GM13976 (cell line): ENCODE data around the gene C8G.

Experiments
- DNase-seq: peaks from one replicate; pipeline ENCODE4 v3.0.0; 2012; ENCODE audit warnings: low spot score
- in situ Hi-C: fragments of 300-500 bp; cut with MboI; formaldehyde crosslinking; loops from one replicate; pipeline ENCODE4 v1.12.0; 2022; ENCODE audit warnings: low sequenced_read_pairs, mixed read lengths, inconsistent platforms; ENCODE audit not compliant: unreplicated experiment
- TF ChIP-seq, protein P1 (sequence below): IDR thresholded peaks from 2 replicates; pipeline ENCODE4 v1.5.1; 2012; ENCODE audit warnings: borderline replicate concordance, mild to moderate bottlenecking; ENCODE audit not compliant: insufficient read depth; ENCODE audit errors: extremely low read depth, missing control alignments, control extremely low read depth

C8G gene

DNA sequence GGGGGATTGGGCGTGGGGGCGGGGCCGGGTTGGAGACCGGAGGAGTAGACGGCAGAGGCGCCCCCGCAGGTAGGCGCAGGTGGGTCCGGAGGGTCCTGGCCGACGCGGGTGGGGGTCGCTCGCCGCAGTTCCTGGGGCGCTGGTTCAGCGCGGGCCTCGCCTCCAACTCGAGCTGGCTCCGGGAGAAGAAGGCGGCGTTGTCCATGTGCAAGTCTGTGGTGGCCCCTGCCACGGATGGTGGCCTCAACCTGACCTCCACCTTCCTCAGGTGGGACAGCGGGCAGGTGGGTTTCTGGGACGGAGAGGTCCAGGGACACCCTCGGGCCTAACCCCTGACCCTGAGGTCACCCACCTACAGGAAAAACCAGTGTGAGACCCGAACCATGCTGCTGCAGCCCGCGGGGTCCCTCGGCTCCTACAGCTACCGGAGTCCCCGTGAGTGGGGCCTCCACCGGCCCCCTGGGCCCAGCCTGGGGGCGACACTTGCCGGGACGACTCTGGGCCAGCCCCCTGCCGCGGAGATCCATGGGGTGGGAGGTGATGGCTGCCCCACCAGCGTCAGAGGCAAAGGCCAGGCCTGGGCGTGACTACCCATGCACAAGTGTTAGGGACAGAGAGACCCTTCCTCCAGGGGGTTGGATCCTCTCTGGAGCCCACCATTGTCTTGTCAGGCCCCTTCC, 34.0 kb downstream of the C8G start:
- DNase-seq: no peak
- TF ChIP-seq, protein P1, sequence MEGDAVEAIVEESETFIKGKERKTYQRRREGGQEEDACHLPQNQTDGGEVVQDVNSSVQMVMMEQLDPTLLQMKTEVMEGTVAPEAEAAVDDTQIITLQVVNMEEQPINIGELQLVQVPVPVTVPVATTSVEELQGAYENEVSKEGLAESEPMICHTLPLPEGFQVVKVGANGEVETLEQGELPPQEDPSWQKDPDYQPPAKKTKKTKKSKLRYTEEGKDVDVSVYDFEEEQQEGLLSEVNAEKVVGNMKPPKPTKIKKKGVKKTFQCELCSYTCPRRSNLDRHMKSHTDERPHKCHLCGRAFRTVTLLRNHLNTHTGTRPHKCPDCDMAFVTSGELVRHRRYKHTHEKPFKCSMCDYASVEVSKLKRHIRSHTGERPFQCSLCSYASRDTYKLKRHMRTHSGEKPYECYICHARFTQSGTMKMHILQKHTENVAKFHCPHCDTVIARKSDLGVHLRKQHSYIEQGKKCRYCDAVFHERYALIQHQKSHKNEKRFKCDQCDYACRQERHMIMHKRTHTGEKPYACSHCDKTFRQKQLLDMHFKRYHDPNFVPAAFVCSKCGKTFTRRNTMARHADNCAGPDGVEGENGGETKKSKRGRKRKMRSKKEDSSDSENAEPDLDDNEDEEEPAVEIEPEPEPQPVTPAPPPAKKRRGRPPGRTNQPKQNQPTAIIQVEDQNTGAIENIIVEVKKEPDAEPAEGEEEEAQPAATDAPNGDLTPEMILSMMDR: no peak
- in situ Hi-C loops: no loop called here

DNA sequence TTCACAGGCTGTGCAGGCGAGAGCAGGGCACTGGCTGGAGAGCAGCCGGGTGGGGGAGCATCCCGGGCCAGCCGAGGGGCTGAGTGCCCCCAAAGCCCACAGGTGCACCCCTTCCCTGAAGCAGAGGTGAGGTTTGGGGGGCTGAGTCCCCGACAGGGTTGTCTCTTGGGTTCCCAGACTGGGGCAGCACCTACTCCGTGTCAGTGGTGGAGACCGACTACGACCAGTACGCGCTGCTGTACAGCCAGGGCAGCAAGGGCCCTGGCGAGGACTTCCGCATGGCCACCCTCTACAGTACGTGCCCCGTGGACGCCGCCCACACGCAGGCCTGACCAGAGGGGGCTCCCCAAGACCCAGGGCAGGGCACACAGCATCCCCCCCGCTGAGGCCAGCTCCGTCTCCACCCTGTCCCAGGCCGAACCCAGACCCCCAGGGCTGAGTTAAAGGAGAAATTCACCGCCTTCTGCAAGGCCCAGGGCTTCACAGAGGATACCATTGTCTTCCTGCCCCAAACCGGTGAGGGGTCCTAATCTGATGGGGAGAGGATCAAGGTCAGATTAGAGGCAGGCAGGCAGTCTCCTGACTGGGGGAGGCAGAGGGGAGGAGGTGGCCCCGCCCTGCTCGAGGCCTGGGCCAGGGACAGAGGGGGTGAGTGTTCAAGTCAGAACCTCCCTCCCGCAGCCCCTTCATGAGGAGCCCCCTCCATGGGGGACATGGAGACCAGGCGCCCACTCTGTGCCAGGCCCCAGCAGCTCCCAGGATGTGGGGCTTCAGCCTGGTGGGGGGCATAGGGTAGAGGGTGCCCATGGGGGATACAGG, 34.9 kb downstream of the C8G start:
- TF ChIP-seq, protein P1: no peak
- no peak for DNase-seq
- in situ Hi-C loops: no loop called here

DNA sequence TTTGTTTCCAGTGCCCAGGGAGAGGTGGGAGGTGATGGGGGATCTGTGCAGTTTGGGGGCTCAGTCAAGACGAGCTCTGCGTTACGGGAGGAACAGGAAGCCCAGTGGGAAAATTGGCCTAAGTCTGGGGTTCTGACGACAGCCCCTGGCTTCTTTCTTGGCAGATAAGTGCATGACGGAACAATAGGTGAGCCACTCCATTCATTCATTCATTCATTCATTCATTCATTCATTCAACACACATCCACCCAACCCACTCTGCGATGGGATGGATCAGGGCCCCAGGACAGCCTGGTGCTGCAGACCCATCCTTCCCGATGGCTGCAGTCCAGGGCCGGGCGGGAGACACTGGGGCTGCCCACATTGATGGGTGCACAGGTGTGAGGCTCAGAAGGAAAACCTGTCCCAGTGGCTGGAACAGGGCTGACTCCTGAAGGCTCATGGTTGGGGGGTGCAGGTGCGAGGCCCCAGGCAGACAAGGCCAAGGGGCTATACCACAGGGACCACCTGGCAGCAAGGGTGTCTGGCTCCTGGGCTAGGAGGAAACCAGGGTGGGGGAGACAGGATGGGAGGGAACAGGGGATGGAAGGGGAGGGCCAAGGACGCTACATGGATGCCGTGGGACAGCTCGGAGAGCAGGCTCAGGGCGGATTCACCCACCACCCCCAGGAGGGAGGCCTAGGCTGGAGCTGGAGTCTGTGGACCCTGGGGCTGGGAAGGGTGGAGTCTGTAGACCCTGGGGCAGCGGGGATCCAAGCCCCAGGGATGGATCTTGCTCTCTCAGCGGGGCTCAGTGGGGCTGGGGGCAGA, 35.8 kb downstream of the C8G start:
- no peak for DNase-seq
- TF ChIP-seq, protein P1: no peak
- in situ Hi-C loops: no loop called here

DNA sequence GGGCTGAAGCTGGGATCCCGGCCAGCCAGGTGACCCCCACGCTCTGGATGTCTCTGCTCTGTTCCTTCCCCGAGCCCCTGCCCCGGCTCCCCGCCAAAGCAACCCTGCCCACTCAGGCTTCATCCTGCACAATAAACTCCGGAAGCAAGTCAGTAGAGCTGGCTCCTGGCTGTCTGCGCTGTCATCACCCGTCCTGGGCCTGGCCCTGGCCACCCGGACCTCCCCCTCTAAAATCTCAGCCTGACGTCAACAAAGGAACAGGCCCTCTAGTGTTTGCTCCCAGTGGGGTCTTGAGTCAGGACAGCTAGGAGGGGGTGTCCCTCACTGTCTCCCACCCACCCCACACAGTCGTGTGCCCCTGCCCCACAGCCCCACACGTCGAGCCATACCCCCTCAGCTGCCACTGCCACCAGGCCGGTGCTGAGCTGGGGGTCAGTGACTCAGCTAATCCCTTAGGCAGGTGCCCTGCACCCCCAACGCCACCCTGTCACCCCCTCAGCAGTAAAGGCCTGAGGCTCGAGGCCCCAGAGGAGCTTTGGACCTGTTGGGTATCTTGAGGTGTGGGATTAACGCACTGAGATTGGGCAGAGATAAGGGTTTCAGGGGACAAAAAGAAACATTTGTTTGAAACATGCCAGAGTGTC, 36.7 kb downstream of the C8G start:
- in situ Hi-C loops: no loop called here
- no peak for DNase-seq

DNA sequence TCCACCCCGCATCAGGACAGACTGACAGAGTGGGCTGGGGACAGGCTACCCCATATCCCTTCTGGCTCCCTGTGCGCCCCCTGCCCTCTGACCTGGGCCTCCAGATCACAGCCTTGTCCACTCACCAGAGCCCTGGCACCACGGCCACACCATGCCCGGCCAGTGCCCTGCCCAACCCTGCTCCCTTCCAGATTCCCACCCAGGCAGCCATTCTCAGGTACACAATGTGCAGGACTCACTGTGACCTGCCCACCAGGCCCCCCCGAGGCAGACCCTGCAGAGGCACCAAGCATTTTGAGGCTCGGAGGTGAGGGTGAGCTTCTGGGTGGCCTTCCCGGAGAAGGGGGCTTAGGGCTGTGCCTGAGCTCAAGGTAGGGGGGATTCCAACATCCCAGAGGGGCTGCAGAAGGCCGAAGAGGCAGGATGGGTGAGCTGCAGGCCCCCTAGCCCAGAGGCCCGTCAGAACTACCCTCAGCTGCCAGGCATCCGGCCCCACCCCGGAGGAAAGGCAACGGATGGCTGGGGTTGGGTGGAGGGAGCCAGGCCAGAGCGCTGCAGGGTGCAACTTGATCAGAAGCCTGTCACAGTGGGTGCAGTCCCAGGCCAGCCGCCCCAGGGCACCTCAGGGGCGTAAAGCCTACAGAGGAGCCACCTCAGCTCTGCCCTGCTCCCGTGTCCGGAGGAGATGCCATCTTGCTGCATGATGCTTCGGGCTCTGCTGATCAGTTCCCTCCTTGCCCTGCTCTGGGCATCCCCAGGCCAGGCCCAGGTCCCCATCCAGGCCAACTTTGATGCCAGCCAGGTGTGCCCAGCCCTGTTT, 37.4 kb downstream of the C8G start, which contains the start of gene LCNL1:
Gene LCNL1, plus strand, starts transcription at position 762 of the 820 bp plus-strand sequence. CDS start 594 bp downstream, outside the sequence.
- TF ChIP-seq, protein P1: no peak
- in situ Hi-C loops: no loop called here
- DNase-seq: no peak

More for the DNA sequence above, 36.7 kb downstream of the C8G start:
- TF ChIP-seq, protein P1: no peak
